Nucleus accumbens (tissue), 56 donors: ENCODE results near the gene VSTM2L.
A peak's percentile ranks its signal among the peaks of the same experiment; 100 is the strongest.

Source experiments
- DNase-seq, 56 donors: peaks; one replicate each; lab custom pipeline; 2025; lab: John Stamatoyannopoulos, UW

VSTM2L gene

GRCh38 chr20:37980876-37981275 is 77.9 kb downstream of the VSTM2L start:
- no peak for DNase-seq

GRCh38 chr20:37981568-37981967 is 78.6 kb downstream of the VSTM2L start:
- DNase-seq: no peak

GRCh38 chr20:37983286-37983685 is 80.4 kb downstream of the VSTM2L start:
- no peak for DNase-seq

- peak in 18 of 56 donors; percentile 10 to 72 (median 41) for DNase-seq
These were observed 81.3 kb downstream of the VSTM2L start for GRCh38 chr20:37984018-37984785.

- peak in 15 of 56 donors; percentile 18 to 64 (median 42) for DNase-seq
These were observed 83.3 kb downstream of the VSTM2L start for GRCh38 chr20:37986044-37986858.

- DNase-seq: peak in 17 of 56 donors; percentile 9 to 60 (median 29)
These were observed 84.1 kb downstream of the VSTM2L start for GRCh38 chr20:37986873-37987601.

- DNase-seq: peak in 2 of 56 donors; percentile 13 to 25
These were observed 84.8 kb downstream of the VSTM2L start for GRCh38 chr20:37987602-37988290.

DNA sequence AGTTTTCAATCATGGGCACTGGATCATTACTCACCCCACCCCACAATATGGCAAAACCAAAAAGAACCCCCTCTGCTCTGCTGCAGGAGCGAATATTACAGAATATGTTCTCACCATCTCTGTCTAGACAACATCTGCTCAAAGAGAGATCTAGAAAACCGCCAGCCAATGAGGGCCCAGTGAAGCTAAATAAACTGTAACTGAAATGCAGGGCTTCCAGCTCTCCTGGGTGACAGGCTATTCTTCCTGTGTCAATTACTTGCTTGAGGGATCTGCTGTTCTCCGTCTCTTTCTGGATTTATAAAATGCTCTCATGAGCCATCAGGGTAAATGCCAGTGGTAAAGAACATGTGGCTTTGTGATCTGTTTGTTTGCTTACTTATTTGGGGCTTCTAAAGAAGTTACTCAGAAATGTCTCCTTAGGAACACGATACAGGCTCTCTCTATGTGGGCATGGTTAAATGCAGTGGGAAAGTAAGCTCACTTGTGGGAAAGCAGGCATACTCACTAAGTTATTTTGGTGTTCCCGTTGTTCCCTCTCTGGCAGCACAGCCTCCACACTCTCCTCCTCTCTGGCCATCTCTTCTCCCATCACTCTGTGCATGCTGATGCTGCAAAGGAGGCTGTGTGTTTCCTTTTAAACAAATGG is 85.5 kb downstream of the VSTM2L start:
- no peak for DNase-seq

- DNase-seq: no peak
These were observed 86.8 kb downstream of the VSTM2L start for GRCh38 chr20:37989601-37990295.

DNA sequence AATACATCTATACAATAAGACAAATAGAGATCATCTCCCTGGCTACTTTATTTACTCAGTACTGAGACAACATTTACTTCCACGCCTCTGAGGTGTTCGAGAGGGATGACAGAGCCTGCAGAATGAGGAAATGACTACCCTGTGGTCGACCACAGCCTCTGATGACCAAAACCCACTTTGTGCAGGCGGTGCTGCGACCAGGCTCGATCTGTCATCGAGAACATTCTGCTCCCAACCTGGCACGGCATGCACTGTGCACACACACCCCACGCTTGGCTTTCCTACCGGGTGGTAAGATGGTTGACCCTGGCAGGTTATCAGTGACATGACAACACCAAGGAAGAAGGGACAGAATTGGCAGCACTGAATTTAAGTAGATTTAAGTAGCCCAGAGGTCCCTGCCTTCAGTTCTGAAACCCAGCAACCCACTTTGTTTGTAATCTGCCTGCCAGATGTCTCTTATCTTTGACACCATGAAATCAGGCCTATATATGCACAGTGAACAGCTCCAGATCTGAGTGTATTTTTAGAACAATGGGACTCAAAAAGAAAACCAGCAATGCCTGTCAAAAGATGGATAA is 87.7 kb downstream of the VSTM2L start:
- no peak for DNase-seq

GRCh38 chr20:37991157-37991866 is 88.4 kb downstream of the VSTM2L start:
- no peak for DNase-seq

DNA sequence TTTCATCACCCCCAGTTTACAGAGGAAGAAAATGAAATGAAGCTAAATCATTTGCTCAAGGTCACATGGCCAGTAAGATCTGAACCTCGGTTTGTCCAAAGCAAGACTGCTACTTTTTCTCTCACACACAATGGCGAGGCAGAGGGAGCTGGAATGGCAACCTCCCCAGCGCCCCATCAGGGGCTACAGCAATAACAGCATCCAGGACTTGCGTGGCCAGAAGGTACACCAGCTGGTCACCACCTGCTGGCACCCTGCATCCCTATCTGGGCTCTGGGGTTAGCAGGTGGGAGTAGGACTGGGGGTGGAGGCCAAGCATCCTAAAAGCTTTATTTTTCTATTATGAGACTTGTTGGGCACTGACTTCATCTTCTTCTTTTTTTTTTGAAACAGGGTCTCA is 89.0 kb downstream of the VSTM2L start:
- DNase-seq: no peak

DNA sequence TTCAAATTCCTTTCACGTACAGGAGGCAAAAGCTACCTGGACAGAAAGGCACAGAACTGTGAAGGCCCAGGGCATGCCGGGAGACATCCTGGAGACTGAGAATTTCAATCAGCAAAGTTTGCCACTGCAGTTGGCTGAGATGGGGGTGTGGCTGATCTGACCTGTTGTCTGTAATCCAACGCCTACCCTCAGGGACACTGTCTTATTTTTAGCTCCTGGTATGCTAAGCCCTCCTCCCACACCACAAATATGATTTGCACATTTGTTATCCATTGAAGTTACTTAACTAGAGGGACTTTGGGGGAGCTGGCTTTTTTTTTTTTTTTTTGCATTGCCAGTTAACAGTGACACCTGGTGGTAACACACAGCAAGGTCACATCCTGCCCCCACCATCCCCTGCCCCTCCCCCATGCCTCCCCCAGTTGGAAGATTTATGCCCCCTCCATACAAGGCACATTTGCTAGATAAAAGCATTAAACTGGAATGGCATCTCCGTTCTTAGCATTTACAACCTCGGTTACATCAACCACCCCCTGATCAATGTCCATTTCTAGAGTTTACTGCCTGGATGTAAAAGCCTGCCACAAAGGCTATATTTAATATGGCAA is 90.0 kb downstream of the VSTM2L start:
- DNase-seq: peak in 2 of 56 donors; percentile 8 to 25

GRCh38 chr20:37994512-37994911 is 91.6 kb downstream of the VSTM2L start:
- no peak for DNase-seq
